ENCODE results near the gene PPIG.
A peak's percentile ranks its signal among the peaks of the same experiment; 100 is the strongest.
"Not testable (repeated sequence)": the region's sequence is repeated elsewhere in the genome, so short reads cannot be mapped to it uniquely, and the experiment has no call there.

PPIG gene

GRCh38 chr2:169584005-169584877, at the start of gene PPIG:
PPIG (plus strand) TSS chr2:169584351; CDS start chr2:169604042, 19,691 bp downstream.
- peak; percentile 67 to 79 for DNase-seq (ENCODE audit: low read depth in 1 of 2, low spot score in 1 of 2)

- not testable (repeated sequence) for DNase-seq (ENCODE audit: low read depth in 1 of 2, low spot score in 1 of 2)
Measured at GRCh38 chr2:169539460-169539859, 44.7 kb upstream of the PPIG start.

- no peak for DNase-seq (ENCODE audit: low read depth in 1 of 2, low spot score in 1 of 2)
Measured at GRCh38 chr2:169540146-169540545, 44.0 kb upstream of the PPIG start.

DNA sequence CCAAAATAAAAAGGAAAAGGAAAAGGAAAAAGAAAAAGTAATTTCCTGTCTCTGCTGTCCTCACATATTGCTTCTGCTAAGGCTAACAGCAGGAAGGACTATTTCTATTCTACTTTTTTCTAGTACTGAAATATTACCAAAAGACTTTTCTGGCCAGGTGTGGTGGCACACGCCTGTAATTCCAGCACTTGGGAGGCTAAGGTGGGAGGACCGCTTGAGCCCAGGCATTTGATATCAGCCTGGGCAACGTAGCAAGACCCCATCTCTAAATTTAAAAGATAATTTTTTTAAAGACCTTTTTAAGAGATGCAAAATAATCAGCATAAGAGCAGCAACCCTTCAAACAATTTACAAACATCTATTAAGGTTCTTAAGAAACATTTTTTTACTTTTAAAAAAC, 41.7 kb upstream of the PPIG start:
- no peak for DNase-seq (ENCODE audit: low read depth in 1 of 2, low spot score in 1 of 2)

GRCh38 chr2:169546756-169547155, 37.4 kb upstream of the PPIG start:
- DNase-seq (ENCODE audit: low read depth in 1 of 2, low spot score in 1 of 2) = no peak

DNA sequence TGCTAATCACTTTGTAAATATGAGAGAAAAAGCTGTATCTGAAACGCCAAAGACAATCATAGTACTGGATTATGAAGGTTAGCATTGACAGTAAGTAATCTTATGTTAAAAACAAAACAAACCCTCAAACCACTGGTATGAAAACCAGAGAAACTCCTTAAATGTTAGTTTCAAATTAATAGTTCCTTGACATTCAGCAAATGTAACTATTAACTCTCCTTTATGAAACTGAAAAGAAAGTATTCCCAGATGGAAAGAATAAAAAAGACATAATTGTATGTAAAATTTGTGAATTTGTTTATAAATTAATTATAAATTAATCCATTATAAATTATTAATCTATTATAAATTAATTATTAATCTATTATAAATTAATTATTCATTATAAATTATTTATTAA, 22.8 kb upstream of the PPIG start:
- no peak for DNase-seq (ENCODE audit: low read depth in 1 of 2, low spot score in 1 of 2)

GRCh38 chr2:169562084-169562483, 22.1 kb upstream of the PPIG start:
- DNase-seq (ENCODE audit: low read depth in 1 of 2, low spot score in 1 of 2) = not testable (repeated sequence)

DNA sequence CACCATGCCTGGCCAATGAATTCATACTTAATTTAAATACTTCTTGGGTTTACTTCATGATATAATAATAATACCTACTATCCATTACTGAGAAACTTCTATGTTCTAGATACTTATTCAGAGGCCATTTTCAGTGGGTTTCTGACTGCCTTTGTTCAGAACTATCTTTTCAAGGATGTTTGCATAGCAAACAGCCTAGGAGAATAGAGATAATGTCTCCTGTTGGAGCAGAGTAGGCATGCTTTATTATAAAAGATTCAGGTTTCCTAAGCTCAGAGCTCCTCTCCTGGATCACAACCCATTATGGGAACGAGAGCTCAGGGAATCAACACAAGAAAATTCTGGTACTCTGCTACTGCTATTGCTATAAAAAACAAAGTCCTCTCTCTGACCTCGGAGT, 21.6 kb upstream of the PPIG start:
- DNase-seq (ENCODE audit: low read depth in 1 of 2, low spot score in 1 of 2) = no peak

GRCh38 chr2:169565686-169566085, 18.5 kb upstream of the PPIG start:
- DNase-seq (ENCODE audit: low read depth in 1 of 2, low spot score in 1 of 2) = no peak

- DNase-seq (ENCODE audit: low read depth in 1 of 2, low spot score in 1 of 2) = no peak
Measured at GRCh38 chr2:169569948-169570347, 14.2 kb upstream of the PPIG start.

- DNase-seq (ENCODE audit: low read depth in 1 of 2, low spot score in 1 of 2) = not testable (repeated sequence)
Measured at GRCh38 chr2:169570752-169571151, 13.4 kb upstream of the PPIG start.

DNA sequence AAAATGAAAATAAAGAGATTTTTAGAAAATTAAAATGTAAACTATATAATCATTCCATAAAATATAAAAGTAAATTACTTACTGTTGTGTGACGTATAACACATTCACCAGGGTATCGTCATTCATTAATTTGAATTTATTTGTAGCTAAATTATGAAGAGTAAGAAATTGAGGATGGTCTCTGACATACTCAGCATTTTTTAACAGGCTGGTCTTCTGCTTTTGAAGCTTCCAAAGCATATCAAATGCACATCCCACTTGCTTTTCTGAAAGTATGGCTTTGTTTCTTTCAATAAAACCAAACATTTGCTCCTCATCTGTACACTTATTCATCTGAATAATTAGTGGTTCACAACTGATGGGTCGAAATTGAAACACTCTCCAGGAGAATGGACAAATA, 12.6 kb upstream of the PPIG start:
- no peak for DNase-seq (ENCODE audit: low read depth in 1 of 2, low spot score in 1 of 2)

GRCh38 chr2:169572189-169572588, 12.0 kb upstream of the PPIG start:
- no peak for DNase-seq (ENCODE audit: low read depth in 1 of 2, low spot score in 1 of 2)

DNA sequence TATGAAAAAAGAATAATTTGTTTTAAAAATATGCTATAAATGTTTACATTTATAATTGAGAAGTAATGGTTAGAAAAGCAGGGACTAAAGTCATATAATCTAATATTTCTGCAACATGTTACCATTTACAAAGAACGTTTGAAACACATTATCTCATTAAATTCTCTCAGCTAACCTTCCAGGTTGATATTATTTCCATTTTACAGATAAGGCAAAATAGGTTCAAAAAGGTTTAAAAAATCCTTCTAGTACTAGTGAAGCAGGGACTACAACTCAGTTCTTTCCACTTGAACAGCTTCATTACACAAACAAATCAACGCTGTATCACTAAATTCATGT, 11.4 kb upstream of the PPIG start:
- no peak for DNase-seq (ENCODE audit: low read depth in 1 of 2, low spot score in 1 of 2)

GRCh38 chr2:169573160-169573973, 10.8 kb upstream of the PPIG start, which contains the start of gene FASTKD1:
FASTKD1 (minus strand) TSS chr2:169573865; CDS start chr2:169572029, 1,836 bp downstream.
- DNase-seq (ENCODE audit: low read depth in 1 of 2, low spot score in 1 of 2) = peak; percentile 69 to 85

DNA sequence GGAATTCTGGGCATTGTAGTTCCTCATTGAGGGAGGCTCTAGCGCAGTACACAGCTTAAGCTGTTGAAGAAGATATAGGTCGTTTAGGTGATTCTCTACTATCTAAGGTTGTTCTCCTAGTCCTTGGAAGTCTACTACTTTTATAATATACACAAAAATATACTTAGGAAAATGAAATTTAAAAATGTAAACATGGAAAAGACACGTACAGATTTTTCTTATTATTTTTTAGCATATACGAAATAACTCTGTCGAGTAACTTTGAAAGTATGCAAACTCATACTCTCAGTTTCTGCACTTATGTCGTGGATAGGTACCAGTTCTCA, 10.2 kb upstream of the PPIG start:
- no peak for DNase-seq (ENCODE audit: low read depth in 1 of 2, low spot score in 1 of 2)

- DNase-seq (ENCODE audit: low read depth in 1 of 2, low spot score in 1 of 2) = not testable (repeated sequence)
Measured at GRCh38 chr2:169574539-169574938, 9.6 kb upstream of the PPIG start.

- not testable (repeated sequence) for DNase-seq (ENCODE audit: low read depth in 1 of 2, low spot score in 1 of 2)
Measured at GRCh38 chr2:169575264-169575663, 8.9 kb upstream of the PPIG start.

GRCh38 chr2:169579044-169579443, 5.1 kb upstream of the PPIG start:
- DNase-seq (ENCODE audit: low read depth in 1 of 2, low spot score in 1 of 2) = no peak

DNA sequence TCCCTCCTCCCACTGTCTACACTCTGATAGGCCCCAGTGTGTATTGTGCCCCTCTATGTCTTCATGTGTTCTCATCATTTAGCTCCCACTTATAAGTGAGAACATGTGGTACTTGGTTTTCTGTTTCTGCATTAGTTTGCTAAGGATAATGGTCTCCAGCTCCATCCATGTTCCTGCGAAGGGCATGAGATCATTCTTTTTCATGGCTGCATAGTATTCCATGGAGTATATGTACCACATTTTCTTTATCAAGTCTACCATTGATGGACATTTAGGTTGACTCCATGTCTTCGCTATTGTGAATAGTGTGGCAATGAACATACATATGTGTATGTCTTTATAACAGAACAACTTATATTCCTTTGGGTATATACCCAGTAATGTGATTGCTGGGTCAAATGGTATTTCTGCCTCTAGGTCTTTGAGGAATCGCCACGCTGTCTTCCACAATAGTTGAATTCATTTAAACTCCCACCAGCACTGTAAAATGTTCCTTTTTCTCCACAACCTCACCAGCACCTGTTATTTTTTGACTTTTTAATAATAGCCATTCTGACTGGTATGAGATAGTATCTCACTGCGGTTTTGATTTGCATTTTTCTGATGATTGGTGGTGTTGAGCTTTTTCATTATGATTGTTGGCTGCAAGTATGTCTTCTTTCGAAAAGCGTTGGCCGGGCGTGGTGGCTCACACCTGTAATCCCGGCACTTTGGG, 1.4 kb upstream of the PPIG start:
- DNase-seq (ENCODE audit: low read depth in 1 of 2, low spot score in 1 of 2) = not testable (repeated sequence)

DNA sequence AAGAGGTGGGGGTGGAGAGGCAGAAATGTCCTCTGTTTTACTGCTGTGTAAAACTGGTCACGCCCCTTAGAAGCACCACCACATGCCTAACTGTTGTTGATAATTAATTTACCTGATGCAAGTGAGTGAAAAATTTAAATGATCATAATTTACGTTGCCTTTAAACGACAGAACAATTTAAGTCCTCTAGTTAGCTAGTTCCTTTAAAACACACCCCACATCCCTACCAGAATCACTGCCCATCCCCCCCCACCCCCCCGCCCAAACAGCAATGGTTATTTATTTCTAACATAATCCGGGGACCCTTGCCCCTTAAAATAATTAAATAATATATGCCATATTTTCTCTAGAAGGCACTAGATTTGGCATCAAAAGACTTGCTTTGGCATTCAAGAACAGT, 633 bp upstream of the PPIG start:
- DNase-seq (ENCODE audit: low read depth in 1 of 2, low spot score in 1 of 2) = no peak

GRCh38 chr2:169585673-169586072, 1.5 kb downstream of the PPIG start:
- no peak for DNase-seq (ENCODE audit: low read depth in 1 of 2, low spot score in 1 of 2)

Data from activated CD4-positive, alpha-beta T cell treated with anti-CD3 and anti-CD28 coated beads, Interleukin-2, amount 50 U/mL, for 24 hours (primary cell).